Neutrophil (primary cell): ENCODE data around the gene MS4A2.

Source experiments
- H3K27ac ChIP-seq: fragments of 200-600 bp; sonication (generic); 2 replicates; pipeline ENCODE4 v1.5.1; 2016; ENCODE audit warnings: mild to moderate bottlenecking, moderate library complexity
- H3K27me3 ChIP-seq: fragments of 200-600 bp; sonication (generic); 2 replicates; pipeline ENCODE4 v1.6.0; 2016; ENCODE audit warnings: mild to moderate bottlenecking
- H3K36me3 ChIP-seq: fragments of 200-600 bp; sonication (generic); 2 replicates; pipeline ENCODE4 v1.5.1; 2017
- H3K4me1 ChIP-seq, 2 experiments: fragments of 200-600 bp in 1 of 2; sonication (generic) in 1 of 2; 1 replicate in 1 of 2; 2 replicates in 1 of 2; pipeline versions ENCODE4 v1.5.1 to v1.6.1; 2013 to 2016; ENCODE audit warnings: low read depth in 1 of 2, low read length in 1 of 2, mild to moderate bottlenecking in 1 of 2, moderate library complexity in 1 of 2; ENCODE audit not compliant: control insufficient read depth in 1 of 2, insufficient read depth in 1 of 2
- H3K4me3 ChIP-seq, 2 experiments: fragments of 200-600 bp in 1 of 2; sonication (generic) in 1 of 2; 1 replicate in 1 of 2; 2 replicates in 1 of 2; pipeline ENCODE4 v1.5.1; 2013 to 2016; ENCODE audit warnings: low read depth in 1 of 2, low read length in 1 of 2, mild to moderate bottlenecking in 1 of 2, moderate library complexity in 1 of 2
- H3K9me3 ChIP-seq: fragments of 200-600 bp; sonication (generic); 2 replicates; pipeline ENCODE4 v1.5.1; 2016
- CTCF ChIP-seq: fragments of 200-600 bp; sonication (generic); IDR thresholded peaks from 2 replicates; pipeline ENCODE4 v1.5.1; 2016; ENCODE audit warnings: antibody characterized with exemption

Gene MS4A2

GRCh38 chr11:60129853-60130252, 41.4 kb downstream of the MS4A2 start:
- TF ChIP-seq CTCF = no peak
- H3K4me1 ChIP-seq = no peaks in the 10 kb centered on the region
- no peak overlapping the region for H3K4me3 ChIP-seq
- no peaks in the 10 kb centered on the region for H3K9me3 ChIP-seq
- H3K27me3 ChIP-seq = no peaks in the 10 kb centered on the region
- H3K36me3 ChIP-seq = no peaks in the 10 kb centered on the region
- no peak overlapping the region for H3K27ac ChIP-seq

DNA sequence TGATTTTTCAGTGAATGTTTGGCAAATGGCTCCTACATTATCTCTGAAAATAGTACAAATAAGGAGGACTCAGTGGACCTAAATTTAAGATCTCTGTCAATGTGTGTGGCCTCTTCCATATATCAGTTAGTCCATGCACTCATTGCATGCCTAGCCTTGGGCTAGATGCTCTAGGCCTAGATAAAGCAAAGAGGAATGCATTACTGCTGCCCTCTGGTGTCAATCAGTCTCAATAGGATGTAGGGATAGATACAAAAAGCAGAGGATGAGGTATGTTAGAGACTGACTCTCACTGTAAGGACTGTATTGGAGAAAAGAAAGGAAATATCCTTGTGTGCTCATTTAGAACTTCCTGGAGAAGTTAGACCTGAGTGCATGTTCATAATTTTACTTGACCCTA, 42.0 kb downstream of the MS4A2 start:
- Histone ChIP-seq H3K9me3 (no peaks in the 10 kb centered on the region), H3K4me3 (no peak overlapping the region), H3K36me3 (no peaks in the 10 kb centered on the region), H3K27ac (no peak overlapping the region), H3K4me1 (no peaks in the 10 kb centered on the region), H3K27me3 (no peaks in the 10 kb centered on the region)
- no peak for TF ChIP-seq CTCF

- no peaks in the 10 kb centered on the region for H3K36me3 ChIP-seq
Measured at GRCh38 chr11:60131912-60132311, 43.4 kb downstream of the MS4A2 start.

DNA sequence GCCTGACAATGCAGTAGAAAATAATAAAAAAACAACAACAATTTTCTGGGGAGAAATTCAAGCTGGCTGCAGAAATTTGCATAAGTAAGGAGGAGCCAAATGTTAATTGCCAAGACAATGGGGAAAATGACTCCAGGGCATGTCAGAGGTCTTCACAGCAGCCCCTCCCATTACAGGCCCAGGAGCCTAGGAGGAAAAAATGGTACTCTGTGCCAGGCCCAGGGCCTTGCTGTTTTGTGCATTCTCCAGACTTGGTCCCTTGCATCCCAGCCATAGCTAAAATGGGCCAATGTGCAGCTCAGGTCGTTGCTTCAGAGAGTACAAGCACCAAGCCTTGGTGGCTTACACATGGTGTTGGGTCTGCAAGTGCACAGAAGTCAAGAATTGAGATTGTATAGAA, 45.5 kb downstream of the MS4A2 start:
- H3K9me3 ChIP-seq = no peaks in the 10 kb centered on the region
- no peaks in the 10 kb centered on the region for H3K4me1 ChIP-seq
- no peaks in the 10 kb centered on the region for H3K27me3 ChIP-seq
- no peak for TF ChIP-seq CTCF
- H3K4me3 ChIP-seq = no peak overlapping the region
- no peak overlapping the region for H3K27ac ChIP-seq
- H3K36me3 ChIP-seq = no peaks in the 10 kb centered on the region

More at GRCh38 chr11:60131912-60132311, 43.4 kb downstream of the MS4A2 start:
- Histone ChIP-seq H3K27me3 (no peaks in the 10 kb centered on the region), H3K4me1 (no peaks in the 10 kb centered on the region), H3K4me3 (no peak overlapping the region), H3K27ac (no peak overlapping the region), H3K9me3 (no peaks in the 10 kb centered on the region)
- no peak for TF ChIP-seq CTCF

DNA sequence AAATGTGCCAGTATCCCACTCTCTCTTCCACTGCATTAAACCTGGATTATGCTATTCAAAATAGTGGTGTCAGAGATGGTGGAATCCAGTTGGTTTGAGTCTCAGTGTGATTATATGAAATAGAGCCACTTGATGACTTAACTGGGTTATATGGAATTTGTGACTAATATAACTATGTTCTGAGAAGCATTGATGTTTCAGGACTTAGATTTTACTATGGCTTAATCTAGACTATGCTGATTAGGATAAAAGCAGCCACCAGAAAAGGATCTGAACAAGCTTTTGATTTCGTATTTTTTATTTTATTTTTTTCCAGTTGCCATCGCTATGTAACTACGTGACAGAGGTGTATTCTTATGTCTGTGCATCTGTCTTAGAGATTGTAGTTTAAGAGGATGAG, 55.3 kb downstream of the MS4A2 start:
- H3K27ac ChIP-seq = no peak overlapping the region
- no peak overlapping the region for H3K4me3 ChIP-seq
- peaks cover 0 to 4% of the 10 kb centered on the region in 2 experiments for H3K4me1 ChIP-seq
- no peak for TF ChIP-seq CTCF
- H3K36me3 ChIP-seq = no peaks in the 10 kb centered on the region
- H3K27me3 ChIP-seq = no peaks in the 10 kb centered on the region
- H3K9me3 ChIP-seq = no peaks in the 10 kb centered on the region

GRCh38 chr11:60145677-60146076, 57.2 kb downstream of the MS4A2 start:
- no peaks in the 10 kb centered on the region for H3K27me3 ChIP-seq
- H3K36me3 ChIP-seq = no peaks in the 10 kb centered on the region
- no peak for TF ChIP-seq CTCF
- H3K9me3 ChIP-seq = no peaks in the 10 kb centered on the region
- no peak overlapping the region for H3K4me3 ChIP-seq
- H3K27ac ChIP-seq = no peak overlapping the region
- H3K4me1 ChIP-seq = peaks cover 0 to 4% of the 10 kb centered on the region in 2 experiments
